ENCODE results near the gene PCDHA9. TPM values are rescaled to one million over a fixed set of nuclear protein-coding genes. Genes with fewer than 3 reads are reported as not detected.
A peak's percentile ranks its signal among the peaks of the same experiment; 100 is the strongest.
"Not testable (repeated sequence)": the region's sequence is repeated elsewhere in the genome, so short reads cannot be mapped to it uniquely, and the experiment has no call there.

PCDHA9 gene
- under 0.01 TPM in 2 replicates for total RNA-seq

GRCh38 chr5:140848139-140849102 lies at the start of gene PCDHA9:
Gene PCDHA9, plus strand, starts transcription at chr5:140848382. Its CDS starts 114 bp downstream, at chr5:140848496.
- not testable (repeated sequence) for DNase-seq (ENCODE audit: low read depth in 2 of 2)

DNA sequence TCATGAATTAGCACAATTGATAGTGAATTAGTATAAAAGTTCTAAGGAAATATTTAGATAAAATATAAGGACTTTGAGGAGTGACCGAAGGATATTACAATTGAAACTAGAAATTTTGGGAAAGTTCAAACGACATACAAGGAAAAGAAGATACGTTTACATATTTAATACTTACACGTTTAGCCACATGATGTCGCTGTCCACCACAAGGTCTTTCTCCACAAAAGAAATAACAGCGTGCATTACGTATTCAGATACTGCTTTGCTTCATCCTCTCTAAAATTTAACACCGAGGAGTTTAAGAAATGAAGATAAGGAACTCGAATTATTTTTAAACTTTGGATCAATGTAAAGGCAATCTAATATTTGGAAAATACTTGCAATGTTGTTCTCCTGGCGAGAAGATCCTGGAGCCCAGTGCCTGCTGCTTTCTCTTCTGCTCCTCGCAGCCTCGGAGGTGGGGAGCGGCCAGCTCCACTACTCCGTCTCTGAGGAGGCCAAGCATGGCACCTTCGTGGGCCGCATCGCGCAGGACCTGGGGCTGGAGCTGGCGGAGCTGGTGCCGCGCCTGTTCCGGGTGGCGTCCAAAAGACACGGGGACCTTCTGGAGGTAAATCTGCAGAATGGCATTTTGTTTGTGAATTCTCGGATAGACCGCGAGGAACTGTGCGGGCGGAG lies 47.2 kb upstream of the PCDHA9 start, which contains the start of gene PCDHA3:
Gene PCDHA3 (plus strand): TSS at position 242 of the 678 bp plus-strand sequence.
- peak; percentile 29 to 59 for DNase-seq (ENCODE audit: low read depth in 2 of 2)

DNA sequence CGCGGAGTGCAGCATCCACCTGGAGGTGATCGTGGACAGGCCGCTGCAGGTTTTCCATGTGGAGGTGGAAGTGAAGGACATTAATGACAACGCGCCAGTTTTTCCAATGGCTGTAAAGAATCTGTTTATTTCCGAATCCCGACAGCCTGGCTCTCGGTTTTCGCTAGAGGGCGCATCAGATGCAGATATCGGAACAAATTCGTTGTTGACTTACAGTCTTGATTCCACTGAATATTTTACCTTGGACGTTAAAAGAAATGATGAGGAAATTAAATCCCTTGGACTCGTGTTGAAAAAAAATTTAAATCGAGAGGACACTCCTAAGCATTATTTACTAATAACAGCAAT lies 46.7 kb upstream of the PCDHA9 start:
- DNase-seq (ENCODE audit: low read depth in 2 of 2): peak in 1 of 2 donors; percentile 51

DNA sequence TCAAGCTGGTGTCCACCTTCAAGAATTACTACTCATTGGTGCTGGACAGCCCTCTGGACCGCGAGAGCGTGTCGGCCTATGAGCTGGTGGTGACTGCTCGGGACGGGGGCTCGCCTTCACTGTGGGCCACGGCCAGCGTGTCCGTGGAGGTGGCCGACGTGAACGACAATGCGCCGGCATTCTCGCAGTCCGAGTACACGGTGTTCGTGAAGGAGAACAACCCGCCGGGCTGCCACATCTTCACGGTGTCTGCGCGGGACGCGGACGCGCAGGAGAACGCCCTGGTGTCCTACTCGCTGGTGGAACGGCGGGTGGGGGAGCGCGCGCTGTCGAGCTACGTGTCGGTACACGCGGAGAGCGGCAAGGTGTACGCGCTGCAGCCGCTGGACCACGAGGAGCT lies 45.8 kb upstream of the PCDHA9 start:
- not testable (repeated sequence) for DNase-seq (ENCODE audit: low read depth in 2 of 2)

DNA sequence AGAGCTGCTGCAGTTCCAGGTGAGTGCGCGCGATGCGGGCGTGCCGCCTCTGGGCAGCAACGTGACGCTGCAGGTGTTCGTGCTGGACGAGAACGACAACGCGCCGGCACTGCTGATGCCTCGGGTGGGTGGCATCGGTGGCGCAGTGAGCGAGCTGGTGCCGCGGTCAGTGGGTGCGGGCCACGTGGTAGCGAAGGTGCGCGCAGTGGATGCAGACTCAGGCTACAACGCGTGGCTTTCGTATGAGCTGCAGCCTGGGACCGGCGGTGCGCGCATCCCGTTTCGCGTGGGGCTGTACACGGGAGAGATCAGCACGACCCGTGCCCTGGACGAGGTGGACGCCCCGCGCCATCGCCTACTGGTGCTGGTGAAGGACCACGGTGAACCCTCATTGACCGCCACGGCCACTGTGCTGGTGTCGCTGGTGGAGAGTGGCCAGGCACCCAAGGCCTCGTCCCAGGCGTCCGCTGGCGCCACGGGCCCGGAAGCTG lies 45.4 kb upstream of the PCDHA9 start:
- no peak for DNase-seq (ENCODE audit: low read depth in 2 of 2)

GRCh38 chr5:140806834-140807775 lies 41.1 kb upstream of the PCDHA9 start, which contains the start of gene PCDHA4:
Gene PCDHA4, plus strand, starts transcription at chr5:140807068.
- DNase-seq (ENCODE audit: low read depth in 2 of 2): peak in 1 of 2 donors; percentile 46

GRCh38 chr5:140808241-140808888 lies 39.8 kb upstream of the PCDHA9 start:
- not testable (repeated sequence) for DNase-seq (ENCODE audit: low read depth in 2 of 2)

DNA sequence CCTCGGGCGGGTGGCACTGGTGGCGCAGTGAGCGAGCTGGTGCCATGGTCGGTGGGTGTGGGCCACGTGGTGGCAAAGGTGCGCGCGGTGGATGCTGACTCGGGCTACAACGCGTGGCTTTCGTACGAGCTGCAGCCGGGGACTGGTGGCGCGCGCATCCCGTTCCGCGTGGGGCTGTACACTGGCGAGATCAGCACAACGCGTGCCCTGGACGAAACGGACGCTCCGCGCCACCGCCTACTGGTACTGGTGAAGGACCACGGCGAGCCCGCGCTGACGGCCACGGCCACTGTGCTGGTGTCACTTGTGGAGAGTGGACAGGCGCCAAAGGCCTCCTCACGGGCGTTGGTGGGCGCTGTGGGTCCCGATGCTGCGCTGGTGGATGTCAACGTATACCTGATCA lies 39.3 kb upstream of the PCDHA9 start:
- no peak for DNase-seq (ENCODE audit: low read depth in 2 of 2)

- DNase-seq (ENCODE audit: low read depth in 2 of 2): peak; percentile 21 to 43
Measured at GRCh38 chr5:140821375-140822280, 26.6 kb upstream of the PCDHA9 start, which contains the start of gene PCDHA5. Gene PCDHA5, plus strand, starts transcription at chr5:140821613.

GRCh38 chr5:140822281-140822629 lies 25.9 kb upstream of the PCDHA9 start:
- DNase-seq (ENCODE audit: low read depth in 2 of 2): no peak

DNA sequence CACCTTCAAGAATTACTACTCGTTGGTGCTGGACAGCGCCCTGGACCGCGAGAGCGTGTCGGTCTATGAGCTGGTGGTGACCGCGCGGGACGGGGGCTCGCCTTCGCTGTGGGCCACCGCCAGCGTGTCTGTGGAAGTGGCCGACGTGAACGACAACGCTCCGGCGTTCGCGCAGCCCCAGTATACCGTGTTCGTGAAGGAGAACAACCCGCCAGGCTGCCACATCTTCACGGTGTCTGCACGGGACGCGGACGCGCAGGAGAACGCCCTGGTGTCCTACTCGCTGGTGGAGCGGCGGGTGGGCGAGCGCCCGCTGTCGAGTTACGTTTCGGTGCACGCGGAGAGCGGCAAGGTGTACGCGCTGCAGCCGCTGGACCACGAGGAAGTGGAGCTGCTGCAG lies 25.2 kb upstream of the PCDHA9 start:
- DNase-seq (ENCODE audit: low read depth in 2 of 2): not testable (repeated sequence)

DNA sequence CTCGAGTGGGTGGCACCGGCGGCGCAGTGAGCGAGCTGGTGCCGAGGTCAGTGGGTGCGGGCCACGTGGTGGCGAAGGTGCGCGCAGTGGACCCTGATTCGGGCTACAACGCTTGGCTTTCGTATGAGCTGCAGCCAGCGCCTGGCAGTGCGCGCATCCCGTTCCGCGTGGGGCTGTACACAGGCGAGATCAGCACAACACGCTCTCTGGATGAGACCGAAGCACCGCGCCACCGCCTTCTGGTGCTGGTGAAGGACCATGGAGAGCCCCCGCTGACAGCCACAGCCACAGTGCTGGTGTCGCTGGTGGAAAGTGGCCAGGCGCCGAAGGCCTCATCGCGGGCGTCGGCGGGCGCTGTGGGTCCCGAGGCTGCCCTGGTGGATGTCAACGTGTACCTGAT lies 24.7 kb upstream of the PCDHA9 start:
- DNase-seq (ENCODE audit: low read depth in 2 of 2): no peak

- DNase-seq (ENCODE audit: low read depth in 2 of 2): peak in 1 of 2 donors; percentile 28
Measured at GRCh38 chr5:140827704-140828361, 20.3 kb upstream of the PCDHA9 start, which contains the start of gene PCDHA6. Gene PCDHA6, plus strand, starts transcription at chr5:140827960. Its CDS starts 132 bp downstream, at chr5:140828092.

GRCh38 chr5:140828362-140828737 lies 19.8 kb upstream of the PCDHA9 start:
- no peak for DNase-seq (ENCODE audit: low read depth in 2 of 2)

- not testable (repeated sequence) for DNase-seq (ENCODE audit: low read depth in 2 of 2)
Measured at GRCh38 chr5:140829511-140830501, 18.4 kb upstream of the PCDHA9 start.

DNA sequence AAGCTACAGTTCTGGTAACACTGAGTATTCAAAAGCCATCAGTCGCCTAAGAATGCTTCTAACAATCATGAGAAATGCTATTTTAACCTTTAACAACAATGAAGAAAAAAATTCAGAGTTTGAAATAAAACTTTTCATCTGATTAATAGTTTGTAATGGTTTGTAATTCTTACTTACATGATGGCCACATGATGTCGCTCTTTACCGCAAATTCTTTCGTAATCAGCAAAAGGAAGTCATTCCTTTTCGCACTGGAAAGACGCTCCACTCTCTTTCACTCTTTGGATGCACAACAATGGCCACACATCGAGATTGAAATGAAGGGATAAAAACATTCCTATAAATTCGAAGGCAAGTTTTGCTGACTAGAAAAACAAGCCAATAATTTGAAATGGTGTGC lies 14.2 kb upstream of the PCDHA9 start, which contains the start of gene PCDHA7:
Gene PCDHA7 (plus strand): TSS at position 277 of the 400 bp plus-strand sequence. CDS start 115 bp downstream, at position 392.
- peak; percentile 28 to 36 for DNase-seq (ENCODE audit: low read depth in 2 of 2)

DNA sequence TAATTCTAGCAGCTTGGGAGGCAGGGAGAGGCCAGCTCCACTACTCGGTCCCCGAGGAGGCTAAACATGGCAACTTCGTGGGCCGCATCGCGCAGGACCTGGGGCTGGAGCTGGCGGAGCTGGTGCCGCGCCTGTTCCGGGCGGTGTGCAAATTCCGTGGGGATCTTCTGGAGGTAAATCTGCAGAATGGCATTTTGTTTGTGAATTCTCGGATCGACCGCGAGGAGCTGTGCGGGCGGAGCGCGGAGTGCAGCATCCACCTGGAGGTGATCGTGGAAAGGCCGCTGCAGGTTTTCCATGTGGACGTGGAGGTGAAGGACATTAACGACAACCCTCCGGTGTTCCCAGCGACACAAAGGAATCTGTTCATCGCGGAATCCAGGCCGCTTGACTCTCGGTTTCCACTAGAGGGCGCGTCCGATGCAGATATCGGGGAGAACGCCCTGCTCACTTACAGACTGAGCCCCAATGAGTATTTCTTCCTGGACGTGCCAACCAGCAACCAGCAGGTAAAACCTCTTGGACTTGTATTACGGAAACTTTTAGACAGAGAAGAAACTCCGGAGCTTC lies 13.7 kb upstream of the PCDHA9 start:
- DNase-seq (ENCODE audit: low read depth in 2 of 2): not testable (repeated sequence)
